Progenitor cell of endocrine pancreas (in vitro differentiated cells): ENCODE data around the gene ABAT. TPM values are rescaled to one million over a fixed set of nuclear protein-coding genes. Genes with fewer than 3 reads are reported as not detected.

ENCODE experiments used
- DNase-seq: peaks from one replicate; pipeline ENCODE4 v3.0.0; 2021; ENCODE audit warnings: low spot score; ENCODE audit not compliant: unreplicated experiment
- H3K27ac Mint-ChIP-seq: 2 replicates; pipeline ENCODE4 v1.8.0; 2021; ENCODE audit warnings: mild to moderate bottlenecking, moderate library complexity, mixed read lengths
- H3K27me3 Mint-ChIP-seq: 2 replicates; pipeline ENCODE4 v1.8.0; 2021; ENCODE audit warnings: mixed read lengths
- H3K36me3 Mint-ChIP-seq: 2 replicates; pipeline ENCODE4 v1.8.0; 2022; ENCODE audit warnings: mixed read lengths; ENCODE audit not compliant: insufficient read depth
- H3K4me1 Mint-ChIP-seq: 2 replicates; pipeline ENCODE4 v1.8.0; 2021; ENCODE audit warnings: low read depth, mixed read lengths
- H3K4me3 Mint-ChIP-seq: 2 replicates; pipeline ENCODE4 v1.8.0; 2021; ENCODE audit warnings: low read depth, mild to moderate bottlenecking, moderate library complexity, mixed read lengths
- H3K9me3 Mint-ChIP-seq: 2 replicates; pipeline ENCODE4 v1.8.0; 2021; ENCODE audit warnings: low read depth, mixed read lengths
- total RNA-seq: library from RNA; stranded (reverse); gene quantifications from 2 replicates; pipeline ENCODE4 v1.2.1, GENCODE V29; 2021
- TF ChIP-seq, protein P1 (sequence below): fragments of 200-600 bp; sonication (generic); IDR thresholded peaks from one replicate; pipeline ENCODE4 v1.5.0; 2021; ENCODE audit warnings: antibody characterized with exemption, mild to moderate bottlenecking; ENCODE audit not compliant: unreplicated experiment

ABAT gene
- total RNA-seq, 1 donor from 2014 or later = 24.7 TPM

GRCh38 chr16:8676737-8677375 lies 2.4 kb downstream of the ABAT start:
- H3K4me3 Mint-ChIP-seq = no peak overlapping the region
- peaks cover 10% of the 10 kb centered on the region for H3K27me3 Mint-ChIP-seq
- no peak overlapping the region for H3K27ac Mint-ChIP-seq
- H3K4me1 Mint-ChIP-seq = peaks cover 11% of the 10 kb centered on the region
- peaks cover 1% of the 10 kb centered on the region for H3K36me3 Mint-ChIP-seq
- no peak for DNase-seq
- TF ChIP-seq, protein P1, sequence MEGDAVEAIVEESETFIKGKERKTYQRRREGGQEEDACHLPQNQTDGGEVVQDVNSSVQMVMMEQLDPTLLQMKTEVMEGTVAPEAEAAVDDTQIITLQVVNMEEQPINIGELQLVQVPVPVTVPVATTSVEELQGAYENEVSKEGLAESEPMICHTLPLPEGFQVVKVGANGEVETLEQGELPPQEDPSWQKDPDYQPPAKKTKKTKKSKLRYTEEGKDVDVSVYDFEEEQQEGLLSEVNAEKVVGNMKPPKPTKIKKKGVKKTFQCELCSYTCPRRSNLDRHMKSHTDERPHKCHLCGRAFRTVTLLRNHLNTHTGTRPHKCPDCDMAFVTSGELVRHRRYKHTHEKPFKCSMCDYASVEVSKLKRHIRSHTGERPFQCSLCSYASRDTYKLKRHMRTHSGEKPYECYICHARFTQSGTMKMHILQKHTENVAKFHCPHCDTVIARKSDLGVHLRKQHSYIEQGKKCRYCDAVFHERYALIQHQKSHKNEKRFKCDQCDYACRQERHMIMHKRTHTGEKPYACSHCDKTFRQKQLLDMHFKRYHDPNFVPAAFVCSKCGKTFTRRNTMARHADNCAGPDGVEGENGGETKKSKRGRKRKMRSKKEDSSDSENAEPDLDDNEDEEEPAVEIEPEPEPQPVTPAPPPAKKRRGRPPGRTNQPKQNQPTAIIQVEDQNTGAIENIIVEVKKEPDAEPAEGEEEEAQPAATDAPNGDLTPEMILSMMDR = no peak
- peaks cover 4% of the 10 kb centered on the region for H3K9me3 Mint-ChIP-seq

- Mint-ChIP-seq H3K4me3 (no peak overlapping the region), H3K9me3 (peaks cover 4% of the 10 kb centered on the region), H3K4me1 (peaks cover 11% of the 10 kb centered on the region), H3K27me3 (peaks cover 10% of the 10 kb centered on the region), H3K27ac (no peak overlapping the region), H3K36me3 (peaks cover 1% of the 10 kb centered on the region)
- DNase-seq = no peak
- TF ChIP-seq, protein P1 = no peak
These were observed 3.1 kb downstream of the ABAT start for GRCh38 chr16:8677481-8677880.

DNA sequence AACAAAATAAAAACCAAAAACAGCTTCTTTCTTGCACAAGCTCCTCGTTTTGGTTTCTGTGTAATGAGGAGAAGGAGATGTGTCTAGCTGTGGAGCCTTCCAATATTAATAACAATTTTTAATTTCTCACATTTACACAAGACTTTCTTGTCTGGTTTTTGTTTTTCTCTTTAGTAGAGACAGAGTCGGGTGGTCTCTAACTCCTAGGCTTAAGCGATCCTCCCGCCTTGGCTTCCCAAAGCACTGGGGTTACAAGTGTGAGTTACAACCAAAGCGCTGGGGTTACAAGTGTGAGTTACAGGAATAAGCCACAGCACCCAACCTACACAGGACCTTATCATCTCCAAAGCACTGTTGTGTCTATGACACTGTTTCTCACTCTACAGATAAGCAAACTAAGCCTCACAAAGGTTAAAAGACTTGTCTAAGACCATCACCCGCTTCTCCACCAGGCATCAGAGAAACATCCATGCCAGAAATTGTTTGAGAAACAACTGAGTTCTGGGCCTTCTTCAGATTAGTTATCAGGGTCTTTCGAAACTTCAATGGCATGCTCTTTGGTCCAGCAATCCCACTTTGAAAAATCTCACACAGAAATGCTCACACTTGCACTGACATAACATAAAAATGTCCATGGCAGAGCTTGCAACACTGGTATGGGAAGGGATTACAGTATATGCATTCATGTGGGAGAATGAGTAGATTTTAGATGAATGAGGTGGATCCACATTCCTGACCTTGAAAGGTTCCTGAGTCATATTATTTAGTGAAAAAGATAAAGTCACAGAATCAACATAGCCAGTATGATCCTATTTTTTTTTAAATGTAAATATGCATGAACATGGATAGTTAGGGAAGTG lies 3.9 kb downstream of the ABAT start:
- Mint-ChIP-seq H3K9me3 (peaks cover 4% of the 10 kb centered on the region), H3K4me1 (peaks cover 9% of the 10 kb centered on the region), H3K27ac (no peak overlapping the region), H3K4me3 (no peak overlapping the region), H3K27me3 (peaks cover 10% of the 10 kb centered on the region), H3K36me3 (peaks cover 1% of the 10 kb centered on the region)
- TF ChIP-seq, protein P1 = no peak
- no peak for DNase-seq

GRCh38 chr16:8679151-8679550 lies 4.7 kb downstream of the ABAT start:
- TF ChIP-seq, protein P1 = no peak
- no peak for DNase-seq
- Mint-ChIP-seq H3K27me3 (peaks cover 10% of the 10 kb centered on the region), H3K9me3 (peaks cover 4% of the 10 kb centered on the region), H3K36me3 (peaks cover 1% of the 10 kb centered on the region), H3K4me1 (peaks cover 3% of the 10 kb centered on the region), H3K27ac (no peak overlapping the region), H3K4me3 (no peak overlapping the region)

- no peaks in the 10 kb centered on the region for H3K27me3 Mint-ChIP-seq
- peaks cover 5% of the 10 kb centered on the region for H3K36me3 Mint-ChIP-seq
- H3K4me3 Mint-ChIP-seq = no peak overlapping the region
- H3K27ac Mint-ChIP-seq = no peak overlapping the region
- H3K9me3 Mint-ChIP-seq = peaks cover 4% of the 10 kb centered on the region
- H3K4me1 Mint-ChIP-seq = no peaks in the 10 kb centered on the region
- TF ChIP-seq, protein P1 = no peak
- DNase-seq = no peak
These were observed 8.3 kb downstream of the ABAT start for GRCh38 chr16:8682551-8683259.
